Aorta (tissue), 5 donors: ENCODE measurements around the gene PCSK6. TPM values are rescaled to one million over a fixed set of nuclear protein-coding genes. Genes with fewer than 3 reads are reported as not detected.

Experiments
- ATAC-seq: fragments of 200-7000 bp; cut with Tn5 transposase; one replicate; pipeline ENCODE4 v1.9.1; 2022; ENCODE audit warnings: moderate library complexity; ENCODE audit not compliant: low FRiP score
- DNase-seq, 2 donors: peaks; one replicate each; pipeline ENCODE4 v3.0.0-alpha.2; 2020
- H3K27ac ChIP-seq, 2 donors: one replicate each; pipeline ENCODE4 v1.5.1; 2013; ENCODE audit warnings: low read length in 2 of 2, mild to moderate bottlenecking in 2 of 2, moderate library complexity in 2 of 2, control low read depth in 1 of 2, inconsistent platforms in 1 of 2, low read depth in 1 of 2
- H3K27me3 ChIP-seq, 2 donors: one replicate each; pipeline ENCODE4 v1.6.1; 2013; ENCODE audit warnings: control low read depth in 1 of 2, low read length in 1 of 2, mild to moderate bottlenecking in 1 of 2, moderate library complexity in 1 of 2; ENCODE audit not compliant: insufficient read depth in 2 of 2, control insufficient read depth in 1 of 2
- H3K36me3 ChIP-seq, 2 donors: one replicate each; pipeline ENCODE4 v1.6.1; 2013; ENCODE audit warnings: control low read depth in 1 of 2, low read length in 1 of 2, mild to moderate bottlenecking in 1 of 2; ENCODE audit not compliant: insufficient read depth in 2 of 2, control insufficient read depth in 1 of 2
- H3K4me1 ChIP-seq, 2 donors: one replicate each; pipeline ENCODE4 v1.6.1; 2013; ENCODE audit warnings: low read length in 2 of 2, control low read depth in 1 of 2, mild to moderate bottlenecking in 1 of 2, moderate library complexity in 1 of 2; ENCODE audit not compliant: insufficient read depth in 2 of 2, control insufficient read depth in 1 of 2
- H3K4me3 ChIP-seq, 2 donors: one replicate each; pipeline ENCODE4 v1.5.1; 2013; ENCODE audit warnings: low read length in 2 of 2, control low read depth in 1 of 2, mild to moderate bottlenecking in 1 of 2
- H3K9me3 ChIP-seq: one replicate; pipeline ENCODE4 v1.6.1; 2013; ENCODE audit warnings: mild to moderate bottlenecking, low read length; ENCODE audit not compliant: control insufficient read depth
- WGBS, 2 donors: extraction: QIAGEN DNeasy Blood & Tissue Kit; methylation state at CpG; one replicate each; pipeline ENCODE4 v1.1.7; 2013; 5-methylcytosine and 5-hydroxymethylcytosine counted together
- intact Hi-C, 2 donors: fragments of 100-400 bp; cut with DNase I; formaldehyde crosslinking; loops; one replicate each; pipeline versions ENCODE4 v1.14.2 to v1.15.0; 2022
- polyA plus RNA-seq, 2 donors: library from polyadenylated mRNA; stranded (reverse); fragments of 200-250 nt; gene quantifications; one replicate each; pipeline ENCODE4 v1.2.3, GENCODE V29; 2013
- total RNA-seq, 2 donors: library from RNA; stranded (reverse); fragmentation: NEBNext Ultra II Directional; extraction: Animal tissue kit (Norgen Biotek cat#: 25700); gene quantifications; one replicate each; pipeline ENCODE4 v1.2.1, GENCODE V29; 2021
- donor health status: healthy with polysubstance abuse.
- donor health status: Bipolar disorder and iron deficiency.
- donor health status: DM: no; HTN: no; CAD: no.
- donor health status: DM: no; HTN: no; CAD: no.
- donor health status: DM: yes; HTN: yes; CAD: no.

Gene PCSK6
- total and polyA plus RNA-seq, 4 donors, result 1.6 to 11.2 (median 5.0) TPM; not detected in 1

- H3K27ac ChIP-seq, result no peak overlapping the region
- no peaks in the 10 kb centered on the region for H3K4me1 ChIP-seq
- H3K27me3 ChIP-seq, result no peaks in the 10 kb centered on the region
- no peaks in the 10 kb centered on the region for H3K36me3 ChIP-seq
- 70 to 73% methylated on average over 24 of the region's 24 CpGs for WGBS, 2 donors
- intact Hi-C loops, result no loop called here
- H3K9me3 ChIP-seq, result no peaks in the 10 kb centered on the region
- DNase-seq (no peak), ATAC-seq (peak; percentile 13)
- H3K4me3 ChIP-seq, result no peak overlapping the region
Observed at GRCh38 chr15:101307048-101307896, 182.2 kb downstream of the PCSK6 start.

GRCh38 chr15:101306341-101307047, 183.0 kb downstream of the PCSK6 start:
- no peaks in the 10 kb centered on the region for H3K36me3 ChIP-seq
- no peak overlapping the region for H3K27ac ChIP-seq
- H3K9me3 ChIP-seq, result no peaks in the 10 kb centered on the region
- intact Hi-C loops, result no loop called here
- no peaks in the 10 kb centered on the region for H3K27me3 ChIP-seq
- H3K4me1 ChIP-seq, result no peaks in the 10 kb centered on the region
- H3K4me3 ChIP-seq, result no peak overlapping the region
- 71 to 79% methylated on average over 10 of the region's 10 CpGs for WGBS, 2 donors
- DNase-seq (no peak), ATAC-seq (no peak)

- ATAC-seq, result no peak
Observed at GRCh38 chr15:101305820-101306255, 183.7 kb downstream of the PCSK6 start.

GRCh38 chr15:101303408-101303807, 186.1 kb downstream of the PCSK6 start:
- intact Hi-C loops, result loop anchor here in 1 of 2 donors (5.0 kb wide), 1 partner anchor 339 kb away; no protein-coding TSS in a partner anchor

More at GRCh38 chr15:101305820-101306255, 183.7 kb downstream of the PCSK6 start:
- 81 to 82% methylated on average over 8 of the region's 8 CpGs for WGBS, 2 donors
- H3K27ac ChIP-seq, result no peak overlapping the region
- H3K36me3 ChIP-seq, result no peaks in the 10 kb centered on the region
- H3K27me3 ChIP-seq, result no peaks in the 10 kb centered on the region
- intact Hi-C loops, result no loop called here
- no peaks in the 10 kb centered on the region for H3K4me1 ChIP-seq
- DNase-seq, result no peak
- H3K4me3 ChIP-seq, result no peak overlapping the region
- no peaks in the 10 kb centered on the region for H3K9me3 ChIP-seq

GRCh38 chr15:101296418-101297405, 192.8 kb downstream of the PCSK6 start:
- no peak overlapping the region for H3K27ac ChIP-seq
- 79 to 82% methylated on average over 9 of the region's 9 CpGs for WGBS, 2 donors
- ATAC-seq (no peak), DNase-seq (no peak)
- H3K4me1 ChIP-seq, result no peaks in the 10 kb centered on the region
- no peaks in the 10 kb centered on the region for H3K27me3 ChIP-seq
- intact Hi-C loops, result loop anchor here (2.0 to 10.0 kb wide), 3 partner anchors 356 to 692 kb away; partner anchors contain the start of genes TM2D3 (in 2 of the 2), ASB7 (in 1 of the 2) and LINS1 (in 1 of the 2)
- no peaks in the 10 kb centered on the region for H3K9me3 ChIP-seq
- no peaks in the 10 kb centered on the region for H3K36me3 ChIP-seq
- H3K4me3 ChIP-seq, result no peak overlapping the region

More at GRCh38 chr15:101303408-101303807, 186.1 kb downstream of the PCSK6 start:
- Histone ChIP-seq H3K27me3 (no peaks in the 10 kb centered on the region), H3K36me3 (no peaks in the 10 kb centered on the region), H3K27ac (no peak overlapping the region), H3K4me1 (no peaks in the 10 kb centered on the region), H3K4me3 (no peak overlapping the region), H3K9me3 (no peaks in the 10 kb centered on the region)
- WGBS, 2 donors, result 63 to 66% methylated on average over 4 of the region's 4 CpGs
- no peak for ATAC-seq
- DNase-seq, result no peak

DNA sequence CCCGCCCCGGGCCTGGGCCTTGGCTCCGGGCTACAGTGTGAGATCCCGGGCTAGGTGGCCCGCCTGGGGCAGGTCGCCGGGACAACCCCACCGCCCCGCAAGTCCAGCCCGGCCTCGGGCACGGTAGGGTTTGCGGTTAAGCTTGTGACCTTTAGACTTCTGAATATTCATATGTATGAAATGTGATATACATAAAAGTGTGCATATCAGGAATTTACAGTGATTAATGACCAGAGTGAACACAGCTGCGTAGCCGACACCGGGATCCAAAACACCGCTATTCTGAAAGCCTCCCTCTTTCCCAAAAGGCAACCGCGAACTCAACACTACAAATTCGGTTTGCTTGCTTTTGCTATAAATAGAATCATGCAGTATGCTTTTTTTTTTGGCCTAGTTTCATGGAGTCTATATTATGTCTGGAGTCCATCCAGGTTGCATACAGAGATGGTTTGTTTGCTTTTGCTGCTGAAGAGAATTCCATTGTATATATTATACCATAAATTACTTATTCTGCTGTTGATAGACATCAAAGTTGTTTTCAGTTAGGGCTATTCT, 193.8 kb downstream of the PCSK6 start:
- Histone ChIP-seq H3K4me3 (peak overlapping the region; percentile 50 to 89), H3K27me3 (no peaks in the 10 kb centered on the region), H3K9me3 (no peaks in the 10 kb centered on the region), H3K36me3 (no peaks in the 10 kb centered on the region), H3K27ac (peak overlapping the region; percentile 31 to 68), H3K4me1 (no peaks in the 10 kb centered on the region)
- DNase-seq (no peak), ATAC-seq (peak; percentile 70)
- WGBS, 2 donors, result 0 to 1% methylated on average over 20 of the region's 20 CpGs
- intact Hi-C loops, result loop anchor here (1.0 to 10.0 kb wide), 4 partner anchors 18 to 691 kb away; partner anchors contain the start of genes TM2D3 (in 2 of the 2), ASB7 (in 1 of the 2), LINS1 (in 1 of the 2) and SELENOS (in 1 of the 2)

- peak within 1 kb of the TSS; percentile 51 to 89 for H3K4me3 ChIP-seq
- WGBS, 2 donors, result 0% methylated on average over 84 to 87 of the region's 87 CpGs
- H3K9me3 ChIP-seq, result no peaks in the 10 kb centered on the region
- intact Hi-C loops, result loop anchor here (1.0 to 10.0 kb wide), 3 partner anchors 18 to 690 kb away; partner anchors contain the start of genes ASB7 (in 1 of the 2), LINS1 (in 1 of the 2), SELENOS (in 1 of the 2) and TM2D3 (in 1 of the 2)
- no peaks in the 10 kb centered on the region for H3K36me3 ChIP-seq
- H3K4me1 ChIP-seq, result no peaks in the 10 kb centered on the region
- ATAC-seq, result peak; percentile 98
- peak within 1 kb of the TSS; percentile 31 to 84 for H3K27ac ChIP-seq
- no peaks in the 10 kb centered on the region for H3K27me3 ChIP-seq
- DNase-seq, result peak; percentile 99 to 100
Observed at GRCh38 chr15:101294731-101295606, 194.5 kb downstream of the PCSK6 start, which contains the start of gene SNRPA1. SNRPA1 (minus strand) TSS chr15:101295248; CDS start chr15:101295178, 70 bp downstream.
